ENCODE results near the gene HYLS1. TPM values are rescaled to one million over a fixed set of nuclear protein-coding genes. Genes with fewer than 3 reads are reported as not detected.
"Not testable (repeated sequence)": the region's sequence is repeated elsewhere in the genome, so short reads cannot be mapped to it uniquely, and the experiment has no call there.

The HYLS1 gene
- total RNA-seq (2014; rRNA removed; shearing (Covaris generic)): 7.1 and 7.7 TPM in 2 replicates

GRCh38 chr11:125887373-125888324 is at the start of gene HYLS1:
HYLS1 (plus strand) TSS chr11:125887668; CDS start chr11:125899369, 11,701 bp downstream.
- peak; percentile 80 for DNase-seq (ENCODE audit: low read depth)

- no peak for DNase-seq (ENCODE audit: low read depth)
Measured at GRCh38 chr11:125842321-125842948, 45.0 kb upstream of the HYLS1 start.

GRCh38 chr11:125846188-125846587 is 41.3 kb upstream of the HYLS1 start:
- DNase-seq (ENCODE audit: low read depth): no peak

DNA sequence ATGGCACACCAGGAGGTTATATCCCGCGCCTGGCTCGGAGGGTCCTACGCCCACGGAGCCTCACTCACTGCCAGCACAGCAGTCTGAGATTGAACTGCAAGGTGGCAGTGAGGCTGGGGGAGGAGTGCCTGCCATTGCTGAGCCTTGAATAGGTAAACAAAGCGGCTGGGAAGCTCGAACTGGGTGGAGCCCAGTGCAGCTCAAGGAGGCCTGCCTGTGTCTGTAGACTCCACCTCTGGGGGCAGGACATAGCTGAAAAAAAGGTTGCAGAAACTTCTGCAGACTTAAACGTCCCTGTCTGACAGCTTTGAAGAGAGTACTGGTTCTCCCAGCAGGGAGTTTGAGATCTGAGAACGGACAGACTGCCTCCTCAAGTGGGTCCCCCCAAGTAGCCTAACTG is 29.8 kb upstream of the HYLS1 start:
- not testable (repeated sequence) for DNase-seq (ENCODE audit: low read depth)

DNA sequence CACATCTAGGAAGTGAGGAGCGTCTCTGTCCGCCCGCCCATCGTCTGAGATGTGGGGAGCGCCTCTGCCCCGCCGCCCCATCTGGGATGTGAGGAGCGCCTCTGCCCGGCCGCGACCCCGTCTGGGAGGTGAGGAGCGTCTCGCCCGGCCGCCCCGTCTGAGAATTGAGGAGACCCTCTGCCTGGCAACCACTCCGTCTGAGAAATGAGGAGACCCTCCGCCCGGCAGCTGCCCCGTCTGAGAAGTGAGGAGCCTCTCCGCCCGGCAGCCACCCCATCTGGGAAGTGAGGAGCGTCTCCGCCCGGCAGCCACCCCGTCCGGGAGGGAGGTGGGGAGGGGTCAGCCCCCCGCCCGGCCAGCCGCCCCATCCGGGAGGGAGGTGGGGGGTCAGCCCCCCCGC is 24.7 kb upstream of the HYLS1 start:
- DNase-seq (ENCODE audit: low read depth): not testable (repeated sequence)

DNA sequence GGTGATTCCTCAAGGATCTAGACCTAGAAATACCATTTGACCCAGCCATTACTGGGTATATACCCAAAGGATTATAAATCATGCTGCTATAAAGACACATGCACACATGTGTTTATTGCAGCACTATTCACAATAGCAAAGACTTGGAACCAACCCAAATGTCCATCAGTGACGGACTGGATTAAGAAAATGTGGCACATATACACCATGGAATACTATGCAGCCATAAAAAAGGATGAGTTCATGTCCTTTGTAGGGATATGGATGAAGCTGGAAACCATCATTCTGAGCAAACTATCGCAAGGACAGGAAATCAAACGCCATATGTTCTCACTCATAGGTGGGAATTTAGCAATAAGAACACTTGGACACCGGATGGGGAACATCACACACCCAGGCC is 22.1 kb upstream of the HYLS1 start:
- not testable (repeated sequence) for DNase-seq (ENCODE audit: low read depth)

- DNase-seq (ENCODE audit: low read depth): no peak
Measured at GRCh38 chr11:125869521-125869920, 17.9 kb upstream of the HYLS1 start.

- DNase-seq (ENCODE audit: low read depth): peak; percentile 38
Measured at GRCh38 chr11:125871391-125872137, 15.9 kb upstream of the HYLS1 start.

DNA sequence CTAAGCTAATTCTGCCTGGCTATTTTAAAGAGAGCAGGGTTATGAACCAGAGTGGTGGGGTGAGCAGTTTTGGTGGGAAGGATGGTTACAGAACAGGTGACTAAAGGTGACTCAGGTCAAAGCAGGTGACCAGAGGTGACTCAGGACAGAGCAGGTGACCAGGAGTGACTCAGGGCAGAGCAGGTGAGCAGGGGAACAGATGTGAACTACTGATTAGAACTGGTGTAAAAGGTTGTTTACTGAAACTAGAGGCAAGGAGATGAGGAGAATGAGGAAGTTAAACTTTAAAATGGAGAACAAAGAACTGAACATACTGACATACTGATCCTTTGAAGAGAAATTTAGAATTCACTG is 15.4 kb upstream of the HYLS1 start:
- no peak for DNase-seq (ENCODE audit: low read depth)

DNA sequence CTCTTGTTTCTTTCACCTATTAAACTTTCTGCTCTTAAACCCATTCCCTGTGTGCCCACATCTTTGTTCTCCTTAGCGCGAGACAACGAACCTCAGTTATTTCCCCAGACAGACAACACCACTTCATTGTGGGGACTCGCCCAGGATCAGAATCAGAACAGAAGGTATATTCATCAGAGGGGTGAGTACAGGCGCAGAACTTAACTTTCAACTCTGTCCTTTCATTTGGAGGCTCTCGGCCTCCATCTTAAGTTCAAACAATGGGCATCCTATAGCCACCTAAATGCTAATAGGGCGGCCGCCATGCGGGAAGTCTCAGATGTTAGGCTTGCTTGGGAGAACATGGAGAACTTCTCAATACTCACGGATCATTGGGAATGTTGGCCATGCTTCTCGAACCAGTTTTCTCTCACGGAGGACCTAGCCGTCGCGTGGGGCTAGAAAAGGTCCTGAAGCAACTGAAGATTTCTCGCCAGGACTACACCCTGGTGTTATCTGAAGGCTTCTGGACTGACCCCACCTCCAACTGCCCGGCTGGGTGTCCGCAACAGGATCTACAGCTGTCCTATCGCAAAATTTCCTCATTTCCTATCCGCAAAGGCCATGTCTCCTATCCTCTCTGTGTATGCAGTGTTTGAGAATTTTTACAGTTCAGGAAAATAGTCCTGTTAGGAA is 13.4 kb upstream of the HYLS1 start:
- DNase-seq (ENCODE audit: low read depth): no peak

DNA sequence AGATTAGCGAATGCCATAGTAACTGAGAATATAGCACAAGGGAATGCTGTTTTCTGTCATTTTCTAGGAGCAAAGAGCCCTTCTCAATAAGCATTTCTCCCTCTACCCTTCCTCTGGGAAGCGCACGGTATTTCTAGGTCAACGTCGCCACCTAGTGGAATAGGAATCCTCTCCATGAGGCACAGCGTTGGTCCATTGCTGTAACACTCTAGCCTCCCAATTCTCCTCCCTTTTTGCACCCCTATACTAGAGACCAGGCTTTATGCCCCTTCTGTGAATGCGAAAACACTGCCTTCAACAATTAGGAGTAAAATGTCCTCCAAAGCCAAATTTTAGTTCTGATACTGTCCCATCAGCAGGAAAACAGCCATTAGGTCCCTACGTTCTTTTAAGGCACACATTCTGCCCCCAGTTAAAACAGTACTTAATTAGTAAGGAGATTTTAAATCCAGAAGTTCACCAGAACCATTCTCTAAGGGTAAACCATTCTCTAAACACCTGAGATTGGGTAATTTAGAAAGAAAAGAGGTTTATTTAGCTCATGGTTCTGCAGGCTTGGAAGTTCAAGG is 12.8 kb upstream of the HYLS1 start:
- DNase-seq (ENCODE audit: low read depth): peak; percentile 79

- no peak for DNase-seq (ENCODE audit: low read depth)
Measured at GRCh38 chr11:125881291-125881690, 6.2 kb upstream of the HYLS1 start.

GRCh38 chr11:125883375-125883774 is 4.1 kb upstream of the HYLS1 start:
- no peak for DNase-seq (ENCODE audit: low read depth)

GRCh38 chr11:125886997-125887372 is 483 bp upstream of the HYLS1 start:
- DNase-seq (ENCODE audit: low read depth): no peak

- DNase-seq (ENCODE audit: low read depth): peak; percentile 47
Measured at GRCh38 chr11:125890447-125891100, 3.1 kb downstream of the HYLS1 start.

DNA sequence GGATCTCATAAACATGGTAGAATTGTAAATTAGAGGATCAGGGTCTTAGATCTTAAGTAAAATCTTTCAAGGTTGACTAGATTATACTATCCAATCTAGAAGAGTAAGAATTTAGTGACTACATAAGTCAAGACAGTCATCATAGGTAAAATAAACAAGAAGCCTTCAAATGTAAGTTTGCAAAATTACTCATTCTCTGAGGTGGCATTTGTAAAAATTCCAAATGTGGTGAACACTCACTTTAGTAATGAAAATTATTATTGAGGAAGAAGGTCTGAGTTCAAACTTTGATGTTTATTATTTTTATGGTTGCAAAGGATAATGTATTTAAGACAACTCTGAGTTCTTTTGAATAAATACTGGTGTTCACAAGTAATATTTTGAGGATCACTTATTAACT is 4.6 kb downstream of the HYLS1 start:
- DNase-seq (ENCODE audit: low read depth): peak; percentile 77

DNA sequence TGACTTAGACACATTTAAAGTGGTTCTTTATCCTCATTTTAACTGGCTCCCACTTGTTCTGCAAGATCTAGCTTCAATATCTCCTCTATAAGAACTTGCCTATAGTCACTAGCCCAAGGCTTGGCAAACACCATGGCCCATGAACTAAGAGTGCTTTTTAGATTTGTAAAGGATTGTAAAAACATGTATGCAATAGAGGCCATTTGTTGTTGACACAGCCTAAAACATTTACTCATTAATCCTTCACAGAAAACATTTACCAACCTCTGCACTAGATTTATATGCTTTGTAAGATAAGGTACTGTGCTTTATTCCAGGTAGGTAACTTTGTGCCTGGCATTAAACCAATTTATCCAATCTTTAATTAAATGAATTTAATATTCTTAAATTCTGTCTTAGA is 5.5 kb downstream of the HYLS1 start:
- no peak for DNase-seq (ENCODE audit: low read depth)

GRCh38 chr11:125901872-125902271 is 14.4 kb downstream of the HYLS1 start:
- no peak for DNase-seq (ENCODE audit: low read depth)

DNA sequence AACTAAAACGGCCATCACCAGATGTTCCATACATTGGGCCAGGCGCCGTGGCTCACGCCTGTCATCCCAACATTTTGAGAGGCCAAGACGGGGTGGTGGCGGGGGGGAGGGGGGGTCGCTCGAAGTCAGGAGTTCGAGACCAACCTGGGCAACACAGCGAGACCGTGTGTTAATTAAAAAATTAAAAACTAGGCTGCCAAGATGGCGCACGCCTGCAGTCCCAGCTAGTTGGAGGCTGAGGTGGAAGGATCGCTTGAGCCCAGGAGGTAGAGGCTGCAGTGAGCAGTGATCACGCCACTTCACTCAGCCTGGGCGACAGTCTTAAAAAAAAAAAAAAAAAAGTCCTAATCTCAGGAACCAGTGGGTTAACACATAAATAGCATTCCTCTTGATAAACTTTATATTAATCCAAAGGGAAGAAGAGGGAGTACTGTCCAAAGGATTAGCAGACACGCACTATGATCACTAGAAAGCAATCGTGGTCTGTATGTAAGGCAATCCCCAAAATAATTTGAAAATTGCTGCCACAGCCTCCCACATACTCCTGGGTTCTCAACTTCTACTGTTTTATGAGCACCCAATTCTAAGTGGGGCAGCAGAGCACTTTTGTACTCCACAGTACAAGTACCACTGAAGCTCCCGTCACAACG is 14.9 kb downstream of the HYLS1 start:
- no peak for DNase-seq (ENCODE audit: low read depth)

GRCh38 chr11:125902927-125903710 is 15.7 kb downstream of the HYLS1 start, which contains the start of gene PUS3:
PUS3 (minus strand) TSS chr11:125903206; CDS start chr11:125896284, 6,922 bp downstream.
- DNase-seq (ENCODE audit: low read depth): peak; percentile 87

Measured in M059J (cell line).